ENCODE measurements around the gene PHLPP1.
A peak's percentile ranks its signal among the peaks of the same experiment; 100 is the strongest.
"Not testable (repeated sequence)": the region's sequence is repeated elsewhere in the genome, so short reads cannot be mapped to it uniquely, and the experiment has no call there.

The PHLPP1 gene

GRCh38 chr18:62894681-62895390 is 179.5 kb downstream of the PHLPP1 start:
- no peak for DNase-seq (ENCODE audit: low read depth)

GRCh38 chr18:62897153-62897552 is 181.8 kb downstream of the PHLPP1 start:
- DNase-seq (ENCODE audit: low read depth), result peak; percentile 76

GRCh38 chr18:62898359-62898758 is 183.0 kb downstream of the PHLPP1 start:
- DNase-seq (ENCODE audit: low read depth), result no peak

GRCh38 chr18:62899534-62899933 is 184.2 kb downstream of the PHLPP1 start:
- no peak for DNase-seq (ENCODE audit: low read depth)

GRCh38 chr18:62900132-62900883 is 185.0 kb downstream of the PHLPP1 start:
- DNase-seq (ENCODE audit: low read depth), result no peak

- DNase-seq (ENCODE audit: low read depth), result no peak
Measured at GRCh38 chr18:62902776-62903175, 187.4 kb downstream of the PHLPP1 start.

- no peak for DNase-seq (ENCODE audit: low read depth)
Measured at GRCh38 chr18:62904396-62905285, 189.3 kb downstream of the PHLPP1 start.

- no peak for DNase-seq (ENCODE audit: low read depth)
Measured at GRCh38 chr18:62912885-62913284, 197.5 kb downstream of the PHLPP1 start.

GRCh38 chr18:62913824-62914223 is 198.5 kb downstream of the PHLPP1 start:
- DNase-seq (ENCODE audit: low read depth), result not testable (repeated sequence)

GRCh38 chr18:62914871-62915392 is 199.6 kb downstream of the PHLPP1 start:
- DNase-seq (ENCODE audit: low read depth), result no peak

GRCh38 chr18:62918361-62918760 is 203.0 kb downstream of the PHLPP1 start:
- DNase-seq (ENCODE audit: low read depth), result no peak

GRCh38 chr18:62919109-62919838 is 203.9 kb downstream of the PHLPP1 start:
- DNase-seq (ENCODE audit: low read depth), result no peak

- peak; percentile 73 for DNase-seq (ENCODE audit: low read depth)
Measured at GRCh38 chr18:62925031-62925688, 209.8 kb downstream of the PHLPP1 start.

- peak; percentile 60 for DNase-seq (ENCODE audit: low read depth)
Measured at GRCh38 chr18:62928326-62928725, 213.0 kb downstream of the PHLPP1 start.

- no peak for DNase-seq (ENCODE audit: low read depth)
Measured at GRCh38 chr18:62933261-62933887, 218.0 kb downstream of the PHLPP1 start.

- no peak for DNase-seq (ENCODE audit: low read depth)
Measured at GRCh38 chr18:62935994-62936393, 220.7 kb downstream of the PHLPP1 start.

- DNase-seq (ENCODE audit: low read depth), result peak; percentile 49
Measured at GRCh38 chr18:62937065-62937464, 221.7 kb downstream of the PHLPP1 start.

- peak; percentile 28 for DNase-seq (ENCODE audit: low read depth)
Measured at GRCh38 chr18:62938006-62938405, 222.7 kb downstream of the PHLPP1 start.

GRCh38 chr18:62938487-62938886 is 223.1 kb downstream of the PHLPP1 start:
- no peak for DNase-seq (ENCODE audit: low read depth)

- no peak for DNase-seq (ENCODE audit: low read depth)
Measured at GRCh38 chr18:62939433-62939832, 224.1 kb downstream of the PHLPP1 start.

- DNase-seq (ENCODE audit: low read depth), result no peak
Measured at GRCh38 chr18:62939926-62940325, 224.6 kb downstream of the PHLPP1 start.

All from ELR (cell line).